Liver (tissue), 9 donors: ENCODE data around the gene AIDA. TPM values are rescaled to one million over a fixed set of nuclear protein-coding genes. Genes with fewer than 3 reads are reported as not detected.

ENCODE experiments used
- DNase-seq: peaks from one replicate; pipeline ENCODE4 v3.0.0-alpha.2; 2017; ENCODE audit warnings: low spot score
- H3K27ac ChIP-seq, 2 donors: one replicate each; pipeline ENCODE4 v1.7.0; 2013; ENCODE audit warnings: inconsistent platforms in 2 of 2, low read length in 2 of 2, control low read depth in 1 of 2, low read depth in 1 of 2, mild to moderate bottlenecking in 1 of 2
- H3K27me3 ChIP-seq, 4 donors: one replicate each; pipeline versions ENCODE4 v1.6.1 to v1.7.0; 2013; ENCODE audit warnings: low read length in 3 of 4, inconsistent platforms in 1 of 4, mild to moderate bottlenecking in 1 of 4, moderate library complexity in 1 of 4; ENCODE audit not compliant: control insufficient read depth in 4 of 4, insufficient read depth in 4 of 4
- H3K36me3 ChIP-seq, 4 donors: one replicate each; pipeline versions ENCODE4 v1.6.1 to v1.7.0; 2013; ENCODE audit warnings: low read length in 3 of 4, mild to moderate bottlenecking in 3 of 4, low read depth in 1 of 4, moderate library complexity in 1 of 4; ENCODE audit not compliant: control insufficient read depth in 4 of 4, insufficient read depth in 3 of 4
- H3K4me1 ChIP-seq, 4 donors: one replicate each; pipeline versions ENCODE4 v1.6.1 to v1.7.0; 2013; ENCODE audit warnings: low read length in 3 of 4, mild to moderate bottlenecking in 3 of 4, moderate library complexity in 1 of 4; ENCODE audit not compliant: control insufficient read depth in 4 of 4, insufficient read depth in 4 of 4
- H3K4me3 ChIP-seq, 3 donors: one replicate each; pipeline versions ENCODE4 v1.6.1 to v1.7.0; 2013; ENCODE audit warnings: low read length in 3 of 3, control low read depth in 1 of 3, low read depth in 1 of 3, mild to moderate bottlenecking in 1 of 3
- H3K9ac ChIP-seq, 2 donors: one replicate each; pipeline ENCODE4 v1.7.0; 2013; ENCODE audit warnings: low read length in 2 of 2, mild to moderate bottlenecking in 2 of 2, moderate library complexity in 2 of 2, control low read depth in 1 of 2, low read depth in 1 of 2
- H3K9me3 ChIP-seq, 4 donors: one replicate each; pipeline versions ENCODE4 v1.6.1 to v1.7.0; 2013; ENCODE audit warnings: low read length in 3 of 4; ENCODE audit not compliant: control insufficient read depth in 4 of 4
- EGR1 ChIP-seq, 2 donors: IDR thresholded peaks; 2 replicates each; pipeline ENCODE4 v1.6.1; 2016 to 2018; ENCODE audit warnings: antibody characterized with exemption in 2 of 2, low read depth in 2 of 2
- FOXA1 ChIP-seq: IDR thresholded peaks from 2 replicates; pipeline ENCODE4 v1.6.1; 2016; ENCODE audit warnings: antibody characterized with exemption
- FOXA2 ChIP-seq: IDR thresholded peaks from 2 replicates; pipeline ENCODE4 v1.6.1; 2016; ENCODE audit warnings: antibody characterized with exemption
- GABPA ChIP-seq, 2 donors: IDR thresholded peaks in 1 of 2; conservative IDR thresholded peaks in 1 of 2; 2 replicates each; pipeline ENCODE4 v1.6.1; 2016; ENCODE audit warnings: antibody characterized with exemption in 2 of 2, mild to moderate bottlenecking in 1 of 2, moderate library complexity in 1 of 2
- HNF4A ChIP-seq, 2 donors: conservative IDR thresholded peaks; 2 replicates each; pipeline ENCODE4 v1.6.1; 2016; ENCODE audit warnings: antibody characterized with exemption in 2 of 2, mild to moderate bottlenecking in 2 of 2
- HNF4G ChIP-seq: IDR thresholded peaks from 2 replicates; pipeline ENCODE4 v1.6.1; 2016; ENCODE audit warnings: antibody characterized with exemption
- JUND ChIP-seq, 2 donors: IDR thresholded peaks; 2 replicates each; pipeline ENCODE4 v1.6.1; 2016; ENCODE audit warnings: antibody characterized with exemption in 2 of 2
- NR2F2 ChIP-seq: IDR thresholded peaks from 2 replicates; pipeline ENCODE4 v1.6.1; 2016; ENCODE audit warnings: antibody characterized with exemption
- RAD21 ChIP-seq, 2 donors: IDR thresholded peaks; 2 replicates each; pipeline ENCODE4 v1.6.1; 2016; ENCODE audit warnings: antibody characterized with exemption in 2 of 2, mild to moderate bottlenecking in 2 of 2
- RXRA ChIP-seq, 2 donors: IDR thresholded peaks; 2 replicates each; pipeline ENCODE4 v1.6.1; 2017 to 2018; ENCODE audit warnings: antibody characterized with exemption in 2 of 2, mild to moderate bottlenecking in 1 of 2
- SP1 ChIP-seq: IDR thresholded peaks from 2 replicates; pipeline ENCODE4 v1.6.1; 2018; ENCODE audit warnings: antibody characterized with exemption, mild to moderate bottlenecking
- TAF1 ChIP-seq: conservative IDR thresholded peaks from 2 replicates; pipeline ENCODE4 v1.6.1; 2016; ENCODE audit warnings: antibody characterized with exemption, mild to moderate bottlenecking
- YY1 ChIP-seq: IDR thresholded peaks from 2 replicates; pipeline ENCODE4 v1.6.1; 2016; ENCODE audit warnings: antibody characterized with exemption, mild to moderate bottlenecking
- WGBS: extraction: QIAGEN DNeasy Blood & Tissue Kit; methylation state at CpG from one replicate; pipeline ENCODE4 v1.1.7; 2013; 5-methylcytosine and 5-hydroxymethylcytosine counted together
- polyA plus RNA-seq, 2 donors: library from polyadenylated mRNA; stranded (reverse) in 1 of 2; unstranded in 1 of 2; fragments of 200-250 nt in 1 of 2; fragments of >200 nt in 1 of 2; fragmentation: Nextera tagmentation in 1 of 2; extraction: Ambion mirVana in 1 of 2; gene quantifications; one replicate each; pipeline versions ENCODE4 v1.2.1 to v1.2.3, GENCODE V29; 2013 to 2015
- total RNA-seq, 2 donors: library from RNA; depleted of rRNA; stranded (reverse); fragments of >200 nt; gene quantifications; one replicate each; pipeline ENCODE4 v1.2.3, GENCODE V29; 2014
- TF ChIP-seq, protein P1 (sequence below): IDR thresholded peaks from 2 replicates; pipeline ENCODE4 v1.6.1; 2016; ENCODE audit warnings: antibody characterized with exemption
- TF ChIP-seq, protein P2 (sequence below): IDR thresholded peaks from 2 replicates; pipeline ENCODE4 v1.6.1; 2016; ENCODE audit warnings: antibody characterized with exemption
- TF ChIP-seq, protein P3 (sequence below): fragments of 150-350 bp; IDR thresholded peaks from 2 replicates; pipeline ENCODE4 v1.5.1; 2017; ENCODE audit warnings: improper control_type of control experiment, low read depth, low read length; ENCODE audit not compliant: missing input control
- TF ChIP-seq, protein P4 (sequence below): IDR thresholded peaks from 2 replicates; pipeline ENCODE4 v1.6.1; 2016; ENCODE audit warnings: antibody characterized with exemption, mild to moderate bottlenecking
- TF ChIP-seq, protein P5 (sequence below): IDR thresholded peaks from 2 replicates; pipeline ENCODE4 v1.6.1; 2016; ENCODE audit warnings: antibody characterized with exemption
- donor health status: healthy.
- donor health status: healthy.
- donor health status: healthy.
- donor health status: healthy.
- donor health status: healthy.

The AIDA gene
- total and polyA plus RNA-seq, 4 donors: 9.3 to 48.2 (median 21.5) TPM

DNA sequence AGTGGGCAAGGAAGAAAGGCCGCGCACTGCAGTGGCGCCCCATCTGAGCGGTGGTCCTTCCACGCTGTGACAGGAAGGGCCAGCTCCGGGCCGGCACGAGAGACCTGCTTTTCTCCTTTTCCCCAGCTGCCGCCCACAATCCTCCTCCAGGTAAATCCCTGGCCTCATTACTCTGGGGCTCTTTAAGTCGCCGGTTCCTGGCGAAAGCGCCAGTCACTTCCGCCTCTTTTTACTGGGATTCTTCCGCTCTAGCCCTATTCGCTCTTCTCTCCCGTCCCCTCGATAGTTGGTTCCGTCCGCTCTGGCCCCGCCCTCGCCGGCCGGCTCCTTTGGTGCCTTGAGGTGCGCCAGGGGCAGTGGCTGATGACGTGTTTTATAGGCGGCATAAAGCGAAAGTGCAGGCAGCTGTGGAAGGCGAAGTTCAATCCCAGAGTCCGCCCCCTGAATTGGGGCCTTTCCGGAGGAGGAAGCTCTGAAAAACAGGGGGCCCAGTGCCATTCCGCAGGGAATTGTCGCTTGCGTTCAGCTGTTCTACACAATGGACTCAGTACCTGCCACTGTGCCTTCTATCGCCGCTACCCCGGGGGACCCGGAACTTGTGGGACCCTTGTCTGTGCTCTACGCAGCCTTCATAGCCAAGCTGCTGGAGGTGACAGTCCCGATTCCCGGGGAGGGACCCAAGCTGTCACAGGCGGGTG, 68.2 kb downstream of the AIDA start:
- Histone ChIP-seq H3K9me3 (no peaks in the 10 kb centered on the region), H3K9ac (peak overlapping the region; percentile 67 to 81), H3K36me3 (peaks cover 1 to 21% (median 7%) of the 10 kb centered on the region in 4 donors), H3K27ac (peak overlapping the region; percentile 94), H3K4me3 (peak overlapping the region; percentile 77 to 89 (median 88)), H3K27me3 (no peaks in the 10 kb centered on the region), H3K4me1 (peaks cover 0 to 24% (median 9%) of the 10 kb centered on the region in 4 donors)
- DNase-seq: peak; percentile 98
- TF ChIP-seq, protein P1, sequence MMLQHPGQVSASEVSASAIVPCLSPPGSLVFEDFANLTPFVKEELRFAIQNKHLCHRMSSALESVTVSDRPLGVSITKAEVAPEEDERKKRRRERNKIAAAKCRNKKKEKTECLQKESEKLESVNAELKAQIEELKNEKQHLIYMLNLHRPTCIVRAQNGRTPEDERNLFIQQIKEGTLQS: peak; percentile 46
- TF ChIP-seq JUND (IDR thresholded peaks at IDR 0.05) (peak; percentile 43 to 69), RXRA (IDR thresholded peaks at IDR 0.05) (peak; percentile 85 to 88), RAD21 (IDR thresholded peaks at IDR 0.05) (peak; percentile 56 to 62), YY1 (peak; percentile 92), HNF4G (peak; percentile 70), TAF1 (peak; percentile 85), NR2F2 (peak; percentile 79), FOXA2 (peak; percentile 66), EGR1 (IDR thresholded peaks at IDR 0.05; ENCODE audit: low read depth in 2 of 2) (peak; percentile 91 to 94), SP1 (peak; percentile 97), HNF4A (conservative IDR thresholded peaks at IDR 0.05) (peak; percentile 85 to 88), GABPA (IDR thresholded peaks at IDR 0.05 in 1 of 2, conservative IDR thresholded peaks at IDR 0.05 in 1 of 2) (peak; percentile 66 to 91), FOXA1 (peak; percentile 79)
- TF ChIP-seq, protein P2, sequence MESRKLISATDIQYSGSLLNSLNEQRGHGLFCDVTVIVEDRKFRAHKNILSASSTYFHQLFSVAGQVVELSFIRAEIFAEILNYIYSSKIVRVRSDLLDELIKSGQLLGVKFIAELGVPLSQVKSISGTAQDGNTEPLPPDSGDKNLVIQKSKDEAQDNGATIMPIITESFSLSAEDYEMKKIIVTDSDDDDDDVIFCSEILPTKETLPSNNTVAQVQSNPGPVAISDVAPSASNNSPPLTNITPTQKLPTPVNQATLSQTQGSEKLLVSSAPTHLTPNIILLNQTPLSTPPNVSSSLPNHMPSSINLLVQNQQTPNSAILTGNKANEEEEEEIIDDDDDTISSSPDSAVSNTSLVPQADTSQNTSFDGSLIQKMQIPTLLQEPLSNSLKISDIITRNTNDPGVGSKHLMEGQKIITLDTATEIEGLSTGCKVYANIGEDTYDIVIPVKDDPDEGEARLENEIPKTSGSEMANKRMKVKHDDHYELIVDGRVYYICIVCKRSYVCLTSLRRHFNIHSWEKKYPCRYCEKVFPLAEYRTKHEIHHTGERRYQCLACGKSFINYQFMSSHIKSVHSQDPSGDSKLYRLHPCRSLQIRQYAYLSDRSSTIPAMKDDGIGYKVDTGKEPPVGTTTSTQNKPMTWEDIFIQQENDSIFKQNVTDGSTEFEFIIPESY: peak; percentile 95
- TF ChIP-seq, protein P3, sequence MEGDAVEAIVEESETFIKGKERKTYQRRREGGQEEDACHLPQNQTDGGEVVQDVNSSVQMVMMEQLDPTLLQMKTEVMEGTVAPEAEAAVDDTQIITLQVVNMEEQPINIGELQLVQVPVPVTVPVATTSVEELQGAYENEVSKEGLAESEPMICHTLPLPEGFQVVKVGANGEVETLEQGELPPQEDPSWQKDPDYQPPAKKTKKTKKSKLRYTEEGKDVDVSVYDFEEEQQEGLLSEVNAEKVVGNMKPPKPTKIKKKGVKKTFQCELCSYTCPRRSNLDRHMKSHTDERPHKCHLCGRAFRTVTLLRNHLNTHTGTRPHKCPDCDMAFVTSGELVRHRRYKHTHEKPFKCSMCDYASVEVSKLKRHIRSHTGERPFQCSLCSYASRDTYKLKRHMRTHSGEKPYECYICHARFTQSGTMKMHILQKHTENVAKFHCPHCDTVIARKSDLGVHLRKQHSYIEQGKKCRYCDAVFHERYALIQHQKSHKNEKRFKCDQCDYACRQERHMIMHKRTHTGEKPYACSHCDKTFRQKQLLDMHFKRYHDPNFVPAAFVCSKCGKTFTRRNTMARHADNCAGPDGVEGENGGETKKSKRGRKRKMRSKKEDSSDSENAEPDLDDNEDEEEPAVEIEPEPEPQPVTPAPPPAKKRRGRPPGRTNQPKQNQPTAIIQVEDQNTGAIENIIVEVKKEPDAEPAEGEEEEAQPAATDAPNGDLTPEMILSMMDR: no peak
- TF ChIP-seq, protein P4, sequence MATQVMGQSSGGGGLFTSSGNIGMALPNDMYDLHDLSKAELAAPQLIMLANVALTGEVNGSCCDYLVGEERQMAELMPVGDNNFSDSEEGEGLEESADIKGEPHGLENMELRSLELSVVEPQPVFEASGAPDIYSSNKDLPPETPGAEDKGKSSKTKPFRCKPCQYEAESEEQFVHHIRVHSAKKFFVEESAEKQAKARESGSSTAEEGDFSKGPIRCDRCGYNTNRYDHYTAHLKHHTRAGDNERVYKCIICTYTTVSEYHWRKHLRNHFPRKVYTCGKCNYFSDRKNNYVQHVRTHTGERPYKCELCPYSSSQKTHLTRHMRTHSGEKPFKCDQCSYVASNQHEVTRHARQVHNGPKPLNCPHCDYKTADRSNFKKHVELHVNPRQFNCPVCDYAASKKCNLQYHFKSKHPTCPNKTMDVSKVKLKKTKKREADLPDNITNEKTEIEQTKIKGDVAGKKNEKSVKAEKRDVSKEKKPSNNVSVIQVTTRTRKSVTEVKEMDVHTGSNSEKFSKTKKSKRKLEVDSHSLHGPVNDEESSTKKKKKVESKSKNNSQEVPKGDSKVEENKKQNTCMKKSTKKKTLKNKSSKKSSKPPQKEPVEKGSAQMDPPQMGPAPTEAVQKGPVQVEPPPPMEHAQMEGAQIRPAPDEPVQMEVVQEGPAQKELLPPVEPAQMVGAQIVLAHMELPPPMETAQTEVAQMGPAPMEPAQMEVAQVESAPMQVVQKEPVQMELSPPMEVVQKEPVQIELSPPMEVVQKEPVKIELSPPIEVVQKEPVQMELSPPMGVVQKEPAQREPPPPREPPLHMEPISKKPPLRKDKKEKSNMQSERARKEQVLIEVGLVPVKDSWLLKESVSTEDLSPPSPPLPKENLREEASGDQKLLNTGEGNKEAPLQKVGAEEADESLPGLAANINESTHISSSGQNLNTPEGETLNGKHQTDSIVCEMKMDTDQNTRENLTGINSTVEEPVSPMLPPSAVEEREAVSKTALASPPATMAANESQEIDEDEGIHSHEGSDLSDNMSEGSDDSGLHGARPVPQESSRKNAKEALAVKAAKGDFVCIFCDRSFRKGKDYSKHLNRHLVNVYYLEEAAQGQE: peak; percentile 88
- TF ChIP-seq, protein P5, sequence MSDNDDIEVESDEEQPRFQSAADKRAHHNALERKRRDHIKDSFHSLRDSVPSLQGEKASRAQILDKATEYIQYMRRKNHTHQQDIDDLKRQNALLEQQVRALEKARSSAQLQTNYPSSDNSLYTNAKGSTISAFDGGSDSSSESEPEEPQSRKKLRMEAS: peak; percentile 98
- under 1% methylated on average over 42 of the region's 42 CpGs for WGBS
